Measurements from ENCODE around the gene TGFBR2. TPM values are rescaled to one million over a fixed set of nuclear protein-coding genes. Genes with fewer than 3 reads are reported as not detected.

The TGFBR2 gene
- total RNA-seq, 1 experiment from 2014 or later, result 48.2 TPM

DNA sequence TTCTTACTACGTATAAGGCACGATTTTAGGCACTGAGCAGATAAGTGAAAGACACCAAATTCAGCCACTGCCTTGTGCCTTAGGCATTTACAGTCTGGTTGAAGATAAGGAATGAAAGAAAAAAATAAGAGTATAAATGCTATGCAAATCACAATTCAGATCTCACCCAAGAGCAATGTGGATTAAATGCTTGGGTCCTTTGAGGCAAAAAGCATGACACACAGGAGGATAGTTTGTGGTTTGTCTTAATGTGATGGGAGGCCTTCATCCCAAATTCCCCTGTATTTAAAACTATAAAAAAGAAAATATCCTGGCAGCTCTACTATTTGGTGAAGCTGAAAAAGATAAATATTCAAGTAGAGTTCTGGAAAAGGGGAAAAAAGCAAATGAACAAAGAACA is 79.8 kb downstream of the TGFBR2 start:
- Histone ChIP-seq H3K4me1 (ENCODE audit: insufficient read depth, low read length) (peaks cover 66% of the 10 kb centered on the region), H3K27me3 (ENCODE audit: low read length) (no peaks in the 10 kb centered on the region), H4K20me1 (ENCODE audit: low read length) (no peaks in the 10 kb centered on the region), H3K9ac (ENCODE audit: low read length) (no peak overlapping the region), H3K9me2 (replicated peaks; ENCODE audit: low read length) (no peaks in the 10 kb centered on the region), H3K4me3 (ENCODE audit: low read length) (no peak overlapping the region), H3K27ac (ENCODE audit: low read length) (no peak overlapping the region), H3K4me2 (ENCODE audit: low read length) (no peak overlapping the region), H3K36me3 (ENCODE audit: low read depth, low read length) (peaks cover 67% of the 10 kb centered on the region), H3K79me2 (ENCODE audit: low read length) (peaks cover 67% of the 10 kb centered on the region), H3F3A (ENCODE audit: low read length, unreplicated experiment) (peaks cover 14% of the 10 kb centered on the region), H2AFZ (ENCODE audit: low read length) (no peak overlapping the region), H3K9me3 (ENCODE audit: low read length) (no peaks in the 10 kb centered on the region)
- ChIA-PET CTCF (no interaction called here), POLR2A (ENCODE audit: unreplicated experiment) (interaction anchor here (0.7 kb wide), 1 partner anchor 31 kb away, joined by 3 read pairs; no protein-coding TSS in a partner anchor)
- DNase-seq (no peak), ATAC-seq (no peak)
- TF ChIP-seq, protein P1, sequence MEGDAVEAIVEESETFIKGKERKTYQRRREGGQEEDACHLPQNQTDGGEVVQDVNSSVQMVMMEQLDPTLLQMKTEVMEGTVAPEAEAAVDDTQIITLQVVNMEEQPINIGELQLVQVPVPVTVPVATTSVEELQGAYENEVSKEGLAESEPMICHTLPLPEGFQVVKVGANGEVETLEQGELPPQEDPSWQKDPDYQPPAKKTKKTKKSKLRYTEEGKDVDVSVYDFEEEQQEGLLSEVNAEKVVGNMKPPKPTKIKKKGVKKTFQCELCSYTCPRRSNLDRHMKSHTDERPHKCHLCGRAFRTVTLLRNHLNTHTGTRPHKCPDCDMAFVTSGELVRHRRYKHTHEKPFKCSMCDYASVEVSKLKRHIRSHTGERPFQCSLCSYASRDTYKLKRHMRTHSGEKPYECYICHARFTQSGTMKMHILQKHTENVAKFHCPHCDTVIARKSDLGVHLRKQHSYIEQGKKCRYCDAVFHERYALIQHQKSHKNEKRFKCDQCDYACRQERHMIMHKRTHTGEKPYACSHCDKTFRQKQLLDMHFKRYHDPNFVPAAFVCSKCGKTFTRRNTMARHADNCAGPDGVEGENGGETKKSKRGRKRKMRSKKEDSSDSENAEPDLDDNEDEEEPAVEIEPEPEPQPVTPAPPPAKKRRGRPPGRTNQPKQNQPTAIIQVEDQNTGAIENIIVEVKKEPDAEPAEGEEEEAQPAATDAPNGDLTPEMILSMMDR (conservative IDR thresholded peaks at IDR 0.05; ENCODE audit: low read depth, low read length), result no peak
- TF ChIP-seq EZH2 (IDR thresholded peaks at IDR 0.05; ENCODE audit: low read length, unreplicated experiment) (no peak), EZH2phosphoT487 (IDR thresholded peaks at IDR 0.05; ENCODE audit: borderline replicate concordance, low read length) (no peak)
- no TSS peak for BruUV-seq (replicated peaks)
- intact Hi-C loops (cut with micrococcal nuclease), result loop anchor here (5.0 to 10.0 kb wide), 2 partner anchors 344 to 401 kb away; no protein-coding TSS in a partner anchor

DNA sequence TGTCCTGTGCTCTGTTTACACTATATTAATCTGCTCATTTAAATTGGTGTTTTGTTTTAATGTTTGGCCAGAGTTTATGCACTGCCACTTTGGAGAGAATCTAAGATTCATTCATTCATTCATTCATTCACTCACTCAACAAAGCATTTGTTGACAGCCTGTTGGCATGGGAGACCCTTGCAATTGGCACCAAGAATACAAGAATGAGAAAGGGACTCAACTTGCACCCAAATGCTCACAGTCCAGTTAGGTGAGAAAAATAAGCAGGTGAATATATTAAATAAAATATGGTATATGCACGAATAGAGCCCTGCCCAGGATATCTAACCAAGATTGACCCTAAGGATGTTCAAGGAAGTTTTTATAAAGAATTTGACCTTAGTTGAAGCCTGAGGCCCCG is 80.4 kb downstream of the TGFBR2 start:
- H2AFZ ChIP-seq (ENCODE audit: low read length), result no peak overlapping the region
- ATAC-seq, result no peak
- intact Hi-C loops (cut with micrococcal nuclease), result loop anchor here (5.0 to 10.0 kb wide), 2 partner anchors 344 to 402 kb away; no protein-coding TSS in a partner anchor
- DNase-seq, result no peak
- H3K9me2 ChIP-seq (replicated peaks; ENCODE audit: low read length), result no peaks in the 10 kb centered on the region
- no peaks in the 10 kb centered on the region for H4K20me1 ChIP-seq (ENCODE audit: low read length)
- H3K9ac ChIP-seq (ENCODE audit: low read length), result no peak overlapping the region
- H3K4me3 ChIP-seq (ENCODE audit: low read length), result no peak overlapping the region
- CTCF ChIA-PET, result no interaction called here
- peaks cover 67% of the 10 kb centered on the region for H3K36me3 ChIP-seq (ENCODE audit: low read depth, low read length)
- POLR2A ChIA-PET (ENCODE audit: unreplicated experiment), result interaction anchor here (0.6 kb wide), 1 partner anchor 34 kb away, joined by 3 read pairs; no protein-coding TSS in a partner anchor
- H3K9me3 ChIP-seq (ENCODE audit: low read length), result no peaks in the 10 kb centered on the region
- no peaks in the 10 kb centered on the region for H3K27me3 ChIP-seq (ENCODE audit: low read length)
- H3K4me2 ChIP-seq (ENCODE audit: low read length), result no peak overlapping the region
- H3K4me1 ChIP-seq (ENCODE audit: insufficient read depth, low read length), result peaks cover 59% of the 10 kb centered on the region
- no TSS peak for BruUV-seq (replicated peaks)
- peaks cover 67% of the 10 kb centered on the region for H3K79me2 ChIP-seq (ENCODE audit: low read length)
- TF ChIP-seq, protein P1 (conservative IDR thresholded peaks at IDR 0.05; ENCODE audit: low read depth, low read length), result no peak
- TF ChIP-seq EZH2phosphoT487 (IDR thresholded peaks at IDR 0.05; ENCODE audit: borderline replicate concordance, low read length) (no peak), EZH2 (IDR thresholded peaks at IDR 0.05; ENCODE audit: low read length, unreplicated experiment) (no peak)
- H3F3A ChIP-seq (ENCODE audit: low read length, unreplicated experiment), result peaks cover 11% of the 10 kb centered on the region
- H3K27ac ChIP-seq (ENCODE audit: low read length), result no peak overlapping the region

DNA sequence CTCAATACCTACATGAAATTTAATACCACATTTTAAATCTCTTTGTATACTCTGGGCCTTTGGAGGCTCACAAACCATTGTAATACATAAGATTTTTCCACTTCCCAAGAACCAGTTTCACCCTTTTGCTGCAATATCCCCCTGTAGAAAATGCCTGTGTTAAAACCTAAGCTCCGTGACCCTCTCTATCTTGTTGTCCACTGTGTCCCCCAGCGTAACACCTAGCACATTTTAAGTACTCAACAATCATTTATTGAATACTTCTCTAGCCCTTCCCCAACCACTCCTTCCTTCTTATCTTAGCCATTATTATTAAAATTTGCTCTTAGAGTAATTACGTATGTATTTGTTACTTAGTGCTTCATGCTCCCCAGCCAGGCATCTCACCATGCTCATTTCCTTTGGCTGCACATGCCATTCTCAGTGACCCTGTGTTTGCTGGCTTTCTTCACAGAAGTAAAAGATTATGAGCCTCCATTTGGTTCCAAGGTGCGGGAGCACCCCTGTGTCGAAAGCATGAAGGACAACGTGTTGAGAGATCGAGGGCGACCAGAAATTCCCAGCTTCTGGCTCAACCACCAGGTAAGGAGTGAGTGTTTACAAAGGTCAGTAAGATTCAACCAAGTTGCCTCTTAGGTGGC is 81.6 kb downstream of the TGFBR2 start:
- Histone ChIP-seq H3K27ac (ENCODE audit: low read length) (peak overlapping the region; percentile 92), H3K36me3 (ENCODE audit: low read depth, low read length) (peaks cover 74% of the 10 kb centered on the region), H3K79me2 (ENCODE audit: low read length) (peaks cover 58% of the 10 kb centered on the region), H2AFZ (ENCODE audit: low read length) (no peak overlapping the region), H4K20me1 (ENCODE audit: low read length) (no peaks in the 10 kb centered on the region), H3K9ac (ENCODE audit: low read length) (peak overlapping the region; percentile 57), H3K9me2 (replicated peaks; ENCODE audit: low read length) (no peaks in the 10 kb centered on the region), H3F3A (ENCODE audit: low read length, unreplicated experiment) (peaks cover 5% of the 10 kb centered on the region), H3K4me1 (ENCODE audit: insufficient read depth, low read length) (peaks cover 58% of the 10 kb centered on the region), H3K4me3 (ENCODE audit: low read length) (no peak overlapping the region), H3K4me2 (ENCODE audit: low read length) (peak overlapping the region; percentile 71), H3K9me3 (ENCODE audit: low read length) (no peaks in the 10 kb centered on the region), H3K27me3 (ENCODE audit: low read length) (no peaks in the 10 kb centered on the region)
- TF ChIP-seq EZH2phosphoT487 (IDR thresholded peaks at IDR 0.05; ENCODE audit: borderline replicate concordance, low read length) (no peak), EZH2 (IDR thresholded peaks at IDR 0.05; ENCODE audit: low read length, unreplicated experiment) (no peak)
- TF ChIP-seq, protein P1 (conservative IDR thresholded peaks at IDR 0.05; ENCODE audit: low read depth, low read length), result no peak
- POLR2A ChIA-PET (ENCODE audit: unreplicated experiment), result interaction anchor here (0.6 to 1.0 kb wide), 2 partner anchors 82 to 537 kb away, joined by 4 to 5 read pairs; partner anchors contain the start of gene TGFBR2
- DNase-seq (no peak), ATAC-seq (no peak)
- intact Hi-C loops (cut with micrococcal nuclease), result loop anchor here (2.0 to 10.0 kb wide), 4 partner anchors 149 to 403 kb away; no protein-coding TSS in a partner anchor
- no TSS peak for BruUV-seq (replicated peaks)
- CTCF ChIA-PET, result no interaction called here

Measured in PC-3 (cell line).